DND-41 (cell line): Measurements from ENCODE around the gene COA3.

ENCODE experiments used
- ATAC-seq: fragments of 200-7000 bp; cut with Tn5 transposase; 3 replicates; pipeline ENCODE4 v1.9.1; 2021; ENCODE audit warnings: low read depth; ENCODE audit not compliant: insufficient read depth
- DNase-seq: peaks from one replicate; pipeline ENCODE4 v3.0.0-alpha.2; 2020
- H2AFZ ChIP-seq: 2 replicates; pipeline ENCODE4 v1.6.0; 2012; ENCODE audit warnings: low read depth, low read length
- H3K27ac ChIP-seq: 2 replicates; pipeline ENCODE4 v1.5.1; 2012; ENCODE audit warnings: low read length, inconsistent platforms
- H3K27me3 ChIP-seq: fragments of 200-600 bp; sonication (generic); 2 replicates; pipeline ENCODE4 v1.6.0; 2012; ENCODE audit warnings: low read length, mild to moderate bottlenecking, inconsistent platforms; ENCODE audit not compliant: insufficient read depth, poor library complexity
- H3K36me3 ChIP-seq: 2 replicates; pipeline ENCODE4 v1.5.1; 2012; ENCODE audit warnings: low read length, inconsistent platforms; ENCODE audit not compliant: insufficient read depth
- H3K4me1 ChIP-seq: 2 replicates; pipeline ENCODE4 v1.5.1; 2012; ENCODE audit warnings: mild to moderate bottlenecking, low read length; ENCODE audit not compliant: insufficient read depth
- H3K4me2 ChIP-seq: 2 replicates; pipeline ENCODE4 v1.6.0; 2012; ENCODE audit warnings: mild to moderate bottlenecking, moderate library complexity, low read length, inconsistent platforms; ENCODE audit not compliant: insufficient read depth
- H3K4me3 ChIP-seq, 2 experiments: fragments of 200-600 bp in 1 of 2; shearing (Covaris generic) in 1 of 2; 2 replicates each; pipeline ENCODE4 v1.5.1; 2012 to 2016; ENCODE audit warnings: inconsistent platforms in 2 of 2, low read length in 2 of 2, mild to moderate bottlenecking in 2 of 2, low read depth in 1 of 2, moderate library complexity in 1 of 2
- H3K79me2 ChIP-seq: 2 replicates; pipeline ENCODE4 v1.6.0; 2012; ENCODE audit warnings: low read length, inconsistent platforms; ENCODE audit not compliant: insufficient read depth
- H3K9ac ChIP-seq: 2 replicates; pipeline ENCODE4 v1.6.0; 2012; ENCODE audit warnings: low read depth, mild to moderate bottlenecking, inconsistent platforms, low read length, moderate library complexity
- H3K9me3 ChIP-seq: 2 replicates; pipeline ENCODE4 v1.5.1; 2012; ENCODE audit warnings: low read length, moderate library complexity, mild to moderate bottlenecking, inconsistent platforms; ENCODE audit not compliant: insufficient read depth, severe bottlenecking
- H4K20me1 ChIP-seq: 2 replicates; pipeline ENCODE4 v1.6.0; 2012; ENCODE audit warnings: low read length; ENCODE audit not compliant: insufficient read depth
- CTCF ChIP-seq: IDR thresholded peaks from 2 replicates; pipeline ENCODE4 v1.5.1; 2012; ENCODE audit warnings: borderline replicate concordance, low read length, moderate library complexity, mild to moderate bottlenecking; ENCODE audit not compliant: poor library complexity, severe bottlenecking; ENCODE audit errors: extremely low read depth
- EZH2 ChIP-seq: IDR thresholded peaks from 3 replicates; pipeline ENCODE4 v1.6.1; 2012; ENCODE audit warnings: borderline replicate concordance, low read depth, mild to moderate bottlenecking, moderate library complexity, low read length, inconsistent platforms; ENCODE audit not compliant: severe bottlenecking

Gene COA3

GRCh38 chr17:42798383-42799380 is at the start of gene COA3, which contains the start of gene CNTD1:
Gene COA3, minus strand, starts transcription at chr17:42798704. Its CDS starts 23 bp downstream, at chr17:42798681.
Gene CNTD1, plus strand, starts transcription at chr17:42798861. Its CDS starts 207 bp downstream, at chr17:42799068.
- Histone ChIP-seq H3K4me3 (peak within 1 kb of the TSS; percentile 82 to 98), H3K9me3 (no peaks in the 10 kb centered on the region), H3K9ac (peak within 1 kb of the TSS; percentile 78), H3K79me2 (peaks cover 19% of the 10 kb centered on the region), H3K4me1 (peaks cover 27% of the 10 kb centered on the region), H3K36me3 (peaks cover 14% of the 10 kb centered on the region), H3K27me3 (no peaks in the 10 kb centered on the region), H3K4me2 (peak within 1 kb of the TSS; percentile 91), H2AFZ (peak within 1 kb of the TSS; percentile 98), H4K20me1 (no peaks in the 10 kb centered on the region), H3K27ac (peak within 1 kb of the TSS; percentile 75)
- DNase-seq = peak; percentile 87
- peak; percentile 99 for ATAC-seq
- TF ChIP-seq CTCF = peak; percentile 6
- no peak for TF ChIP-seq EZH2

DNA sequence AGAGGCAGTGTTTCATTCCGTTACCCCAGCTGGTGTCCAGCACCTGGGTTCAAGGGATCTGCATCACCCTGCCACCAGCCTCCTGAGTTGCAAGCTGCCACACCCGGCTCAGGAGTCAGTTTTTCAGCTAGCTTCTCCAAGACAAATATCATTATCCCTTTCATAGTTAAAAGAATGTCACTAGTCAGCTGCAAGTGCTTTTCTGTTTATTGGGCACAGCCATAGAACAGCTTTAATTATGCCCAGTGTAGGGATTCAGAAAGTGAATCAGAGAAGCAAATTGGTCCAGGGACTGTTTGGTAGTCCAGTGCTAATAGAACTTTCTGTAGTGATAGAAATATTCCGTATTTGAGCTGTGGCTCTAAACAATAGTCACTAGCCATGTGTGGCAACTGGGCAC is 49.6 kb upstream of the COA3 start:
- no peak overlapping the region for H3K4me2 ChIP-seq
- H3K27ac ChIP-seq = no peak overlapping the region
- peaks cover 26% of the 10 kb centered on the region for H3K36me3 ChIP-seq
- ATAC-seq = no peak
- peaks cover 16% of the 10 kb centered on the region for H4K20me1 ChIP-seq
- DNase-seq = no peak
- H3K79me2 ChIP-seq = no peaks in the 10 kb centered on the region
- no peaks in the 10 kb centered on the region for H3K9me3 ChIP-seq
- no peak overlapping the region for H2AFZ ChIP-seq
- TF ChIP-seq CTCF (no peak), EZH2 (no peak)
- H3K27me3 ChIP-seq = no peaks in the 10 kb centered on the region
- H3K4me1 ChIP-seq = no peaks in the 10 kb centered on the region
- H3K4me3 ChIP-seq = no peak overlapping the region
- no peak overlapping the region for H3K9ac ChIP-seq

GRCh38 chr17:42846594-42847280 is 48.2 kb upstream of the COA3 start:
- DNase-seq (no peak), ATAC-seq (no peak)
- Histone ChIP-seq H3K4me1 (no peaks in the 10 kb centered on the region), H3K9me3 (no peaks in the 10 kb centered on the region), H3K4me2 (no peak overlapping the region), H3K27ac (no peak overlapping the region), H3K27me3 (no peaks in the 10 kb centered on the region), H3K79me2 (no peaks in the 10 kb centered on the region), H3K36me3 (peaks cover 40% of the 10 kb centered on the region), H4K20me1 (peaks cover 16% of the 10 kb centered on the region), H2AFZ (no peak overlapping the region), H3K4me3 (no peak overlapping the region), H3K9ac (no peak overlapping the region)
- TF ChIP-seq CTCF (no peak), EZH2 (no peak)
